ENCODE results near the gene CAPN2. TPM values are rescaled to one million over a fixed set of nuclear protein-coding genes. Genes with fewer than 3 reads are reported as not detected.

The CAPN2 gene
- polyA plus RNA-seq, 1 of the 3 experiments (the other 2 are of a cell fraction) = 208 TPM

- Histone ChIP-seq H3K9me3 (no peaks in the 10 kb centered on the region), H3K36me3 (replicated peaks in 1 of 2; ENCODE audit: control insufficient read depth in 1 of 2, insufficient read depth in 2 of 2, low read length in 1 of 2) (peaks cover 57 to 70% of the 10 kb centered on the region in 2 experiments), H3K27ac (ENCODE audit: low read depth in 2 of 2, low read length in 1 of 2) (no peak overlapping the region), H3K79me2 (ENCODE audit: insufficient read depth) (peaks cover 11% of the 10 kb centered on the region; the same call in 1 of the 2 replicates), H3K4me1 (ENCODE audit: control insufficient read depth in 1 of 2, insufficient read depth in 2 of 2, low read depth in 1 of 2, low read length in 1 of 2) (no peaks in the 10 kb centered on the region), H3K9ac (no peak overlapping the region), H3K9me2 (no peaks in the 10 kb centered on the region), H3K4me3 (ENCODE audit: low read depth in 2 of 2, low read length in 1 of 2) (no peak overlapping the region), H3F3A (replicated peaks; ENCODE audit: insufficient read depth) (peaks cover 4% of the 10 kb centered on the region), H3K4me2 (no peak overlapping the region), H3K27me3 (ENCODE audit: insufficient read depth) (no peaks in the 10 kb centered on the region), H4K20me1 (ENCODE audit: insufficient read depth) (no peaks in the 10 kb centered on the region), H2AFZ (ENCODE audit: low read depth) (no peak overlapping the region)
- ChIA-PET POLR2A (no interaction called here), CTCF (interaction anchor here (1.4 to 1.5 kb wide), 2 partner anchors 20 to 94 kb away, joined by 4 read pairs; no protein-coding TSS in a partner anchor)
- TF ChIP-seq, protein P1, sequence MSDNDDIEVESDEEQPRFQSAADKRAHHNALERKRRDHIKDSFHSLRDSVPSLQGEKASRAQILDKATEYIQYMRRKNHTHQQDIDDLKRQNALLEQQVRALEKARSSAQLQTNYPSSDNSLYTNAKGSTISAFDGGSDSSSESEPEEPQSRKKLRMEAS (IDR thresholded peaks at IDR 0.05; ENCODE audit: low read depth) = no peak
- no peak for TF ChIP-seq TCF12 (IDR thresholded peaks at IDR 0.05)
- TF ChIP-seq NFIC (IDR thresholded peaks at IDR 0.05; ENCODE audit: borderline replicate concordance) = no peak
- TF ChIP-seq, protein P2, sequence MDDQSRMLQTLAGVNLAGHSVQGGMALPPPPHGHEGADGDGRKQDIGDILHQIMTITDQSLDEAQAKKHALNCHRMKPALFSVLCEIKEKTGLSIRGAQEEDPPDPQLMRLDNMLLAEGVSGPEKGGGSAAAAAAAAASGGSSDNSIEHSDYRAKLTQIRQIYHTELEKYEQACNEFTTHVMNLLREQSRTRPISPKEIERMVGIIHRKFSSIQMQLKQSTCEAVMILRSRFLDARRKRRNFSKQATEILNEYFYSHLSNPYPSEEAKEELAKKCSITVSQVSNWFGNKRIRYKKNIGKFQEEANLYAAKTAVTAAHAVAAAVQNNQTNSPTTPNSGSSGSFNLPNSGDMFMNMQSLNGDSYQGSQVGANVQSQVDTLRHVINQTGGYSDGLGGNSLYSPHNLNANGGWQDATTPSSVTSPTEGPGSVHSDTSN (IDR thresholded peaks at IDR 0.05) = no peak
- no peak for TF ChIP-seq GATA2 (CRISPR knock-in tag; IDR thresholded peaks at IDR 0.05)
- no peak for TF ChIP-seq FOSL2 (IDR thresholded peaks at IDR 0.05; ENCODE audit: borderline replicate concordance, low read depth)
- no peak for TF ChIP-seq IRF3 (IDR thresholded peaks at IDR 0.05; ENCODE audit: low read depth, low read length)
- TF ChIP-seq USF1 (IDR thresholded peaks at IDR 0.05; ENCODE audit: borderline replicate concordance, low read depth) = no peak
- no peak for TF ChIP-seq RCOR1 (IDR thresholded peaks at IDR 0.05; ENCODE audit: low read length)
- TF ChIP-seq, protein P3, sequence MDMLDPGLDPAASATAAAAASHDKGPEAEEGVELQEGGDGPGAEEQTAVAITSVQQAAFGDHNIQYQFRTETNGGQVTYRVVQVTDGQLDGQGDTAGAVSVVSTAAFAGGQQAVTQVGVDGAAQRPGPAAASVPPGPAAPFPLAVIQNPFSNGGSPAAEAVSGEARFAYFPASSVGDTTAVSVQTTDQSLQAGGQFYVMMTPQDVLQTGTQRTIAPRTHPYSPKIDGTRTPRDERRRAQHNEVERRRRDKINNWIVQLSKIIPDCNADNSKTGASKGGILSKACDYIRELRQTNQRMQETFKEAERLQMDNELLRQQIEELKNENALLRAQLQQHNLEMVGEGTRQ (IDR thresholded peaks at IDR 0.05; ENCODE audit: borderline replicate concordance, low read depth, low read length) = no peak
- no peak for TF ChIP-seq FOXM1 (IDR thresholded peaks at IDR 0.05; ENCODE audit: low read depth)
- WGBS (ENCODE audit: low lambda C conversion rate) = 93% methylated on average over 2 of the region's 2 CpGs
- no peak for DNase-seq
Observed at GRCh38 chr1:223792046-223792445, 79.7 kb downstream of the CAPN2 start.

- Histone ChIP-seq H3K27ac (ENCODE audit: low read depth in 2 of 2, low read length in 1 of 2) (no peak overlapping the region), H3K9me3 (no peaks in the 10 kb centered on the region), H3K27me3 (ENCODE audit: insufficient read depth) (no peaks in the 10 kb centered on the region), H3F3A (replicated peaks; ENCODE audit: insufficient read depth) (peaks cover 4% of the 10 kb centered on the region), H4K20me1 (ENCODE audit: insufficient read depth) (no peaks in the 10 kb centered on the region), H3K4me1 (ENCODE audit: control insufficient read depth in 1 of 2, insufficient read depth in 2 of 2, low read depth in 1 of 2, low read length in 1 of 2) (no peaks in the 10 kb centered on the region), H3K79me2 (ENCODE audit: insufficient read depth) (peaks cover 11% of the 10 kb centered on the region; the same call in 1 of the 2 replicates), H3K4me3 (ENCODE audit: low read depth in 2 of 2, low read length in 1 of 2) (no peak overlapping the region), H2AFZ (ENCODE audit: low read depth) (no peak overlapping the region), H3K4me2 (no peak overlapping the region), H3K9me2 (no peaks in the 10 kb centered on the region), H3K9ac (no peak overlapping the region), H3K36me3 (replicated peaks in 1 of 2; ENCODE audit: control insufficient read depth in 1 of 2, insufficient read depth in 2 of 2, low read length in 1 of 2) (peaks cover 69 to 80% of the 10 kb centered on the region in 2 experiments)
- CTCF ChIA-PET = interaction anchor here (2.1 kb wide), 1 partner anchor 18 kb away, joined by 8 read pairs; no protein-coding TSS in a partner anchor
- DNase-seq = no peak
- 96% methylated on average over 4 of the region's 4 CpGs for WGBS (ENCODE audit: low lambda C conversion rate)
- POLR2A ChIA-PET = no interaction called here
- TF ChIP-seq, protein P3 (IDR thresholded peaks at IDR 0.05; ENCODE audit: borderline replicate concordance, low read depth, low read length) = no peak
- no peak for TF ChIP-seq MXI1 (IDR thresholded peaks at IDR 0.05; ENCODE audit: low read depth, low read length)
- no peak for TF ChIP-seq ELF1 (IDR thresholded peaks at IDR 0.05)
- TF ChIP-seq SIN3A (IDR thresholded peaks at IDR 0.05; ENCODE audit: borderline replicate concordance, low read depth, low read length) = no peak
- TF ChIP-seq, protein P1 (IDR thresholded peaks at IDR 0.05; ENCODE audit: low read depth) = no peak
- TF ChIP-seq FOXM1 (IDR thresholded peaks at IDR 0.05; ENCODE audit: low read depth) = no peak
- no peak for TF ChIP-seq SMC3 (IDR thresholded peaks at IDR 0.05; ENCODE audit: low read depth, low read length)
- no peak for TF ChIP-seq RAD21 (IDR thresholded peaks at IDR 0.05; ENCODE audit: low read length)
- TF ChIP-seq IRF3 (IDR thresholded peaks at IDR 0.05; ENCODE audit: low read depth, low read length) = no peak
- TF ChIP-seq EP300 (IDR thresholded peaks at IDR 0.05; ENCODE audit: borderline replicate concordance in 1 of 2, low read depth in 1 of 2, low read length in 1 of 2) = no peak
- TF ChIP-seq RCOR1 (IDR thresholded peaks at IDR 0.05; ENCODE audit: low read length) = no peak
- TF ChIP-seq ZBTB33 (IDR thresholded peaks at IDR 0.05; ENCODE audit: borderline replicate concordance, low read depth) = no peak
Observed at GRCh38 chr1:223793716-223794115, 81.4 kb downstream of the CAPN2 start.
